WTC11 (cell line): ENCODE measurements around the gene VWDE. TPM values are rescaled to one million over a fixed set of nuclear protein-coding genes. Genes with fewer than 3 reads are reported as not detected.

Experiments used
- ATAC-seq: fragments of 200-7000 bp; cut with Tn5 transposase; 2 replicates; pipeline ENCODE4 v1.10.0; 2021; ENCODE audit warnings: mild to moderate bottlenecking, moderate library complexity
- CTCF ChIA-PET: fragments of 300-600 bp; sonication (Branson Sonifier 250); formaldehyde crosslinking; loops from one replicate; lab custom pipeline; 2021; ENCODE audit warnings: antibody characterized with exemption; lab: Charles Lee
- POLR2A ChIA-PET: fragments of 350-600 bp; sonication (Branson Sonifier 250); formaldehyde crosslinking; loops from one replicate; lab custom pipeline; 2021; ENCODE audit warnings: antibody characterized with exemption; lab: Charles Lee
- DNase-seq: peaks from one replicate; pipeline ENCODE4 v3.0.0; 2021; ENCODE audit warnings: low spot score
- H3K27ac Mint-ChIP-seq: 2 replicates; pipeline ENCODE4 v1.8.0; 2021; ENCODE audit warnings: mixed read lengths
- H3K27me3 Mint-ChIP-seq: 2 replicates; pipeline ENCODE4 v1.8.0; 2021; ENCODE audit warnings: low read depth, mild to moderate bottlenecking, moderate library complexity, mixed read lengths
- H3K36me3 Mint-ChIP-seq: 2 replicates; pipeline ENCODE4 v1.8.0; 2021; ENCODE audit warnings: mixed read lengths
- H3K4me1 Mint-ChIP-seq: 2 replicates; pipeline ENCODE4 v1.8.0; 2022; ENCODE audit warnings: mixed read lengths
- H3K4me3 Mint-ChIP-seq: 2 replicates; pipeline ENCODE4 v1.8.0; 2021; ENCODE audit warnings: mild to moderate bottlenecking, moderate library complexity, mixed read lengths
- H3K9me3 Mint-ChIP-seq: 2 replicates; pipeline ENCODE4 v1.8.0; 2021; ENCODE audit warnings: mixed read lengths
- AFF4 ChIP-seq: sonication (generic); formaldehyde crosslinking; IDR thresholded peaks from 2 replicates; pipeline ENCODE4 v1.8.1; 2023; ENCODE audit warnings: mild to moderate bottlenecking, missing genetic modification reagents, borderline replicate concordance
- ARID4B ChIP-seq: sonication (generic); formaldehyde crosslinking; IDR thresholded peaks from 2 replicates; pipeline ENCODE4 v1.8.0; 2023; ENCODE audit warnings: missing genetic modification reagents, mild to moderate bottlenecking, borderline replicate concordance
- ATF3 ChIP-seq: sonication (generic); formaldehyde crosslinking; conservative IDR thresholded peaks from 2 replicates; pipeline ENCODE4 v1.8.1; 2022; ENCODE audit warnings: mild to moderate bottlenecking, missing genetic modification reagents
- CDX4 ChIP-seq: fragments of 250-450 bp; sonication (Bioruptor Pico); IDR thresholded peaks from 2 replicates; pipeline ENCODE4 v1.9.0; 2021; ENCODE audit warnings: moderate library complexity, mild to moderate bottlenecking, inconsistent platforms, borderline replicate concordance
- E2F1 ChIP-seq: sonication (generic); formaldehyde crosslinking; IDR thresholded peaks from 2 replicates; pipeline ENCODE4 v1.8.0; 2022; ENCODE audit warnings: mild to moderate bottlenecking, missing genetic modification reagents
- FOXK1 ChIP-seq: sonication (generic); formaldehyde crosslinking; IDR thresholded peaks from 2 replicates; pipeline ENCODE4 v1.8.0; 2022; ENCODE audit warnings: mild to moderate bottlenecking, moderate library complexity, missing genetic modification reagents
- GRHL2 ChIP-seq: fragments of 250-450 bp; sonication (Bioruptor Pico); IDR thresholded peaks from 2 replicates; pipeline ENCODE4 v1.8.0; 2022; ENCODE audit warnings: mild to moderate bottlenecking, moderate library complexity; ENCODE audit not compliant: insufficient replicate concordance, severe bottlenecking
- HMGXB4 ChIP-seq: sonication (generic); formaldehyde crosslinking; IDR thresholded peaks from 2 replicates; pipeline ENCODE4 v1.8.1; 2023; ENCODE audit warnings: mild to moderate bottlenecking, moderate library complexity, missing genetic modification reagents
- MAX ChIP-seq: sonication (generic); formaldehyde crosslinking; IDR thresholded peaks from 2 replicates; pipeline ENCODE4 v1.8.0; 2022; ENCODE audit warnings: mild to moderate bottlenecking, missing genetic modification reagents
- NFYB ChIP-seq: sonication (generic); formaldehyde crosslinking; conservative IDR thresholded peaks from 2 replicates; pipeline ENCODE4 v1.8.0; 2022; ENCODE audit warnings: low read depth, missing genetic modification reagents
- PREB ChIP-seq: sonication (generic); formaldehyde crosslinking; IDR thresholded peaks from 2 replicates; pipeline ENCODE4 v1.8.1; 2022; ENCODE audit warnings: mild to moderate bottlenecking, missing genetic modification reagents, moderate library complexity, borderline replicate concordance
- SMAD4 ChIP-seq: sonication (generic); formaldehyde crosslinking; IDR thresholded peaks from 2 replicates; pipeline ENCODE4 v1.8.0; 2022; ENCODE audit warnings: mild to moderate bottlenecking, missing genetic modification reagents
- ZBTB43 ChIP-seq: sonication (generic); formaldehyde crosslinking; IDR thresholded peaks from 2 replicates; pipeline ENCODE4 v1.8.1; 2023; ENCODE audit warnings: mild to moderate bottlenecking, missing genetic modification reagents
- total RNA-seq: library from RNA; stranded (reverse); gene quantifications from 3 replicates; pipeline ENCODE4 v1.2.3, GENCODE V29; 2021

Gene VWDE
- total RNA-seq, 1 experiment from 2014 or later: 21.0 TPM

- peaks cover 25% of the 10 kb centered on the region for H3K36me3 Mint-ChIP-seq
- peaks cover 34% of the 10 kb centered on the region for H3K9me3 Mint-ChIP-seq
- H3K27ac Mint-ChIP-seq: no peak overlapping the region
- no peak overlapping the region for H3K4me3 Mint-ChIP-seq
- ATAC-seq (no peak), DNase-seq (no peak)
- TF ChIP-seq AFF4 (no peak), ZBTB43 (CRISPR knock-in tag) (no peak), NFYB (CRISPR knock-in tag) (no peak), GRHL2 (no peak), ARID4B (CRISPR knock-in tag) (no peak), SMAD4 (CRISPR knock-in tag) (no peak), MAX (CRISPR knock-in tag) (no peak), FOXK1 (CRISPR knock-in tag) (no peak), ATF3 (no peak), HMGXB4 (CRISPR knock-in tag) (no peak)
- H3K27me3 Mint-ChIP-seq: no peaks in the 10 kb centered on the region
- ChIA-PET CTCF (no interaction called here), POLR2A (no interaction called here)
- H3K4me1 Mint-ChIP-seq: peaks cover 14% of the 10 kb centered on the region
Observed at GRCh38 chr7:12294701-12295100, 109.0 kb downstream of the VWDE start.

GRCh38 chr7:12291870-12292269, 111.8 kb downstream of the VWDE start:
- no peak for TF ChIP-seq CDX4 (CRISPR knock-in tag)
- no peak for TF ChIP-seq E2F1 (CRISPR knock-in tag)
- TF ChIP-seq SMAD4 (CRISPR knock-in tag): no peak
- no peak for TF ChIP-seq PREB (CRISPR knock-in tag)
- TF ChIP-seq, all 79 proteins: peak for 0
- peaks cover 21% of the 10 kb centered on the region for H3K36me3 Mint-ChIP-seq
- DNase-seq (no peak), ATAC-seq (no peak)
- H3K4me3 Mint-ChIP-seq: no peak overlapping the region
- ChIA-PET POLR2A (no interaction called here), CTCF (interaction anchor here (1.4 kb wide), 1 partner anchor 31 kb away, joined by 4 read pairs; no protein-coding TSS in a partner anchor)
- no peaks in the 10 kb centered on the region for H3K27me3 Mint-ChIP-seq
- H3K4me1 Mint-ChIP-seq: no peaks in the 10 kb centered on the region
- H3K27ac Mint-ChIP-seq: no peak overlapping the region
- H3K9me3 Mint-ChIP-seq: peaks cover 23% of the 10 kb centered on the region
